Astrocyte (in vitro differentiated cells and primary cell): ENCODE data around the gene ZC3H18. TPM values are rescaled to one million over a fixed set of nuclear protein-coding genes. Genes with fewer than 3 reads are reported as not detected.

Experiments used
- DNase-seq: peaks from one replicate; pipeline ENCODE4 v3.0.0-alpha.2; 2010; ENCODE audit warnings: low read depth
- FAIRE-seq: peaks from 2 replicates; lab custom pipeline; 2011; peaks lifted over from hg19 to GRCh38; lab: Jason Lieb, UNC
- H2AFZ ChIP-seq: 2 replicates; pipeline ENCODE4 v1.6.0; 2012; ENCODE audit warnings: low read depth, low read length, inconsistent platforms
- H3K27ac ChIP-seq: 2 replicates; pipeline ENCODE4 v1.5.1; 2011; ENCODE audit warnings: low read depth, low read length, inconsistent platforms
- H3K27me3 ChIP-seq: 2 replicates; pipeline ENCODE4 v1.6.0; 2011; ENCODE audit warnings: low read length, inconsistent platforms; ENCODE audit not compliant: insufficient read depth
- H3K36me3 ChIP-seq: 2 replicates; pipeline ENCODE4 v1.5.1; 2011; ENCODE audit warnings: low read length, inconsistent platforms; ENCODE audit not compliant: insufficient read depth
- H3K4me1 ChIP-seq: 2 replicates; pipeline ENCODE4 v1.5.1; 2011; ENCODE audit warnings: low read length, inconsistent platforms; ENCODE audit not compliant: insufficient read depth
- H3K4me2 ChIP-seq: 2 replicates; pipeline ENCODE4 v1.6.0; 2012; ENCODE audit warnings: low read length, inconsistent platforms
- H3K4me3 ChIP-seq: 2 replicates; pipeline ENCODE4 v1.5.1; 2011; ENCODE audit warnings: low read depth, mild to moderate bottlenecking, low read length, inconsistent platforms; ENCODE audit not compliant: insufficient read depth
- H3K79me2 ChIP-seq: 2 replicates; pipeline ENCODE4 v1.6.0; 2012; ENCODE audit warnings: mild to moderate bottlenecking, low read length, inconsistent platforms; ENCODE audit not compliant: insufficient read depth
- H3K9ac ChIP-seq: 2 replicates; pipeline ENCODE4 v1.6.0; 2012; ENCODE audit warnings: mild to moderate bottlenecking, low read length, inconsistent platforms
- H3K9me3 ChIP-seq: 2 replicates; pipeline ENCODE4 v1.5.1; 2012; ENCODE audit warnings: low read depth, mild to moderate bottlenecking, low read length, inconsistent platforms; ENCODE audit not compliant: insufficient read depth
- H4K20me1 ChIP-seq: 2 replicates; pipeline ENCODE4 v1.6.0; 2012; ENCODE audit warnings: low read length, inconsistent platforms; ENCODE audit not compliant: insufficient read depth
- H3K27ac Mint-ChIP-seq: one replicate; pipeline ENCODE4 v1.8.0; 2021; ENCODE audit warnings: mild to moderate bottlenecking, mixed read lengths; ENCODE audit not compliant: unreplicated experiment
- H3K27me3 Mint-ChIP-seq: one replicate; pipeline ENCODE4 v1.8.0; 2021; ENCODE audit warnings: low read depth, mixed read lengths; ENCODE audit not compliant: unreplicated experiment
- H3K36me3 Mint-ChIP-seq: one replicate; pipeline ENCODE4 v1.8.0; 2021; ENCODE audit warnings: low read depth, mixed read lengths; ENCODE audit not compliant: unreplicated experiment
- H3K4me1 Mint-ChIP-seq: one replicate; pipeline ENCODE4 v1.8.0; 2021; ENCODE audit warnings: low read depth, mixed read lengths; ENCODE audit not compliant: unreplicated experiment
- H3K4me3 Mint-ChIP-seq: one replicate; pipeline ENCODE4 v1.8.0; 2021; ENCODE audit warnings: mild to moderate bottlenecking, moderate library complexity, mixed read lengths; ENCODE audit not compliant: unreplicated experiment
- H3K9me3 Mint-ChIP-seq: one replicate; pipeline ENCODE4 v1.8.0; 2021; ENCODE audit warnings: mild to moderate bottlenecking, mixed read lengths; ENCODE audit not compliant: unreplicated experiment
- CTCF ChIP-seq: IDR thresholded peaks from 2 replicates; pipeline ENCODE4 v1.5.1; 2011; ENCODE audit warnings: low read depth, mild to moderate bottlenecking, inconsistent platforms, low read length, moderate library complexity; ENCODE audit not compliant: insufficient read depth
- EZH2 ChIP-seq: IDR thresholded peaks from 2 replicates; pipeline ENCODE4 v1.6.1; 2012; ENCODE audit warnings: mild to moderate bottlenecking, low read length, inconsistent platforms; ENCODE audit not compliant: insufficient read depth
- total RNA-seq: library from RNA; stranded (reverse); gene quantifications from 2 replicates; pipeline ENCODE4 v1.2.1, GENCODE V29; 2021

ZC3H18 gene
- total RNA-seq, 1 donor from 2014 or later = 32.8 TPM

DNA sequence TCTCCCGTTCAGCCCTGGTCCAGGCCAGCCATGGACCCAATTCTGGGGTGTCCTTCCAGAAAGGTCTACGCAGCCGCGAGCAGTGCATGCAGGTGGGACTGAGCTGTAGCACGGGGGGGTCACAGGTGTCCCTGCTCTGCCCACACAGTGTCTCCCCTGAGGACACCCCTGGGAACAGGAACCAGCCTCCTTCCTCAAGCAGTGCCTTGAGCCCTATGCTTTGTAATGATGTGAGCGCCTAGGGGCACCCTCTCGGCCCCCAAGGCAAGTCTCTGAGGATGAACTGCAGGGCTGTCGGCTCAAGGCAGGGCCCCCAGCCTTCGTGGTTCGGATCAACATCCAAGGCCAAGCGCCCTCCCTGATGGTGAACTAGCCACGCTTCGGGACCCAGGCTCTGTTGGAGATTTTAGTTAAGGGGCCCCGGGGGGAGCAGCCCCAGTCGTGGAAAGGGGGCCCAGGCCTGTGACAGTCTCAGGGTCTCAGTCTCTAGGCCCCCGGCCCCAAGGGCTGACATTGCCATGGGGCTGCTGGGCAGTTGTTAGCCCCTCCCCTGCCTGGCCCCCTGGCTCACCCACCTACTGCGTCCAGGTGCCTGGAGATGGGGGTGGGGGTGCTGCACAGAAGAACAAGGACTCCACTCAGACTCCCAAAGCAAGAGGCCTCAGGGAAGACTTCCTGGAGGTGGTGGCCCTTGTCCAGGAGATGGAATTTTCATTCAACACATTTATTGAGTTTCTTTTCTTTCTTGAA is 70.5 kb downstream of the ZC3H18 start:
- peaks cover 2% of the 10 kb centered on the region for H3K4me1 Mint-ChIP-seq
- H4K20me1 ChIP-seq = peaks cover 6% of the 10 kb centered on the region
- no peaks in the 10 kb centered on the region for H3K9me3 Mint-ChIP-seq
- no peak overlapping the region for H3K4me3 Mint-ChIP-seq
- H3K9ac ChIP-seq = no peak overlapping the region
- no peaks in the 10 kb centered on the region for H3K9me3 ChIP-seq
- H3K36me3 Mint-ChIP-seq = peaks cover 15% of the 10 kb centered on the region
- H2AFZ ChIP-seq = no peak overlapping the region
- no peak overlapping the region for H3K27ac Mint-ChIP-seq
- H3K27me3 Mint-ChIP-seq = peaks cover 15% of the 10 kb centered on the region
- DNase-seq (no peak), FAIRE-seq (no peak)
- no peaks in the 10 kb centered on the region for H3K36me3 ChIP-seq
- no peaks in the 10 kb centered on the region for H3K79me2 ChIP-seq
- H3K27ac ChIP-seq = no peak overlapping the region
- H3K27me3 ChIP-seq = peaks cover 20% of the 10 kb centered on the region
- no peak overlapping the region for H3K4me2 ChIP-seq
- no peaks in the 10 kb centered on the region for H3K4me1 ChIP-seq
- TF ChIP-seq CTCF = no peak
- TF ChIP-seq EZH2 = no peak
- H3K4me3 ChIP-seq = no peak overlapping the region

DNA sequence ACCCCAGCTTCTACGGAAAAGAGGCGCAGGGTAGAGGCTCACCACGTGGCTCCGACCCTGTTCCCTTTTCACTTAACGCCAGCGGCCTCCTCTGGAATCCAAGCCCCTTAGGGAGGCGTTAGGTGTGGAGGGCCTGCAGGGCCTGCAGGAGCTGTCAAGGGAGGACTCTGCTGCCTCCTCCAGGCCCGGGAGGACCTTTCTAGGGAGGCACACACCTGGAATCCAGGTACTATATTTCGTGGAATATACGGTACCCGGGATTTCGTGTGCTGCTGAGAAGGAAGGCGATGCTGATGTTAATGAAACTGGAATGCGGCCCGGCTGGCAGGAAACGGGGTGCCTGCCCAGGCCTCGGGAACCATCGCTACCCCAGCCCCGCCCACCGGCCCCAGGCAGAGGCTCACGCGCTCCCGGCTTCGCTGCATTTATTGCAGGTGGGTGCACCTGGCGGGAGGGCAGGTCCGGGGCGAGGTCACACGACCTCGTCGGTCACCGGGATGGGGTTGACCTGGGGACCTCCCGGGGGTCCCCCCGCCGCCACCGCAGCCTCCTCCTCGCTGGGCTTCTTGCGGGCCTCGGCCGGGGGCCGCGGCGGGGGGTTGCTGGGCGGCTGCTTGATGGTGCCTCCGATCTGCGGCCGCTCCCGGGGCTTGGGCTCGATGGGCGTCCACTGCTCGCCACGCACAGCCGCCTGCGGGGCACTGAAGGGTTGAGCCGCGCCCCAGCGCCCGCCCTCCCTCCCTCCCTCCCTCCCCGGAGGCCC is 72.9 kb downstream of the ZC3H18 start:
- peaks cover 9% of the 10 kb centered on the region for H3K36me3 Mint-ChIP-seq
- no peak for DNase-seq

More for the DNA sequence above, 72.9 kb downstream of the ZC3H18 start:
- H3K27ac ChIP-seq = no peak overlapping the region
- no peaks in the 10 kb centered on the region for H4K20me1 ChIP-seq
- Mint-ChIP-seq H3K27me3 (peaks cover 10% of the 10 kb centered on the region), H3K27ac (no peak overlapping the region), H3K9me3 (no peaks in the 10 kb centered on the region), H3K4me1 (no peaks in the 10 kb centered on the region), H3K4me3 (no peak overlapping the region)
- H3K4me1 ChIP-seq = no peaks in the 10 kb centered on the region
- no peak for FAIRE-seq
- no peak overlapping the region for H3K9ac ChIP-seq
- H3K4me2 ChIP-seq = no peak overlapping the region
- H3K9me3 ChIP-seq = no peaks in the 10 kb centered on the region
- peaks cover 20% of the 10 kb centered on the region for H3K27me3 ChIP-seq
- H3K4me3 ChIP-seq = no peak overlapping the region
- TF ChIP-seq EZH2 (no peak), CTCF (no peak)
- H3K79me2 ChIP-seq = no peaks in the 10 kb centered on the region
- no peaks in the 10 kb centered on the region for H3K36me3 ChIP-seq
- no peak overlapping the region for H2AFZ ChIP-seq
